Stimulated activated CD8-positive, alpha-beta memory T cell treated with anti-CD3 and anti-CD28 coated beads, Interleukin-4, amount 100 ng/mL, for 48 hours (primary cell): ENCODE data around the gene SCYL3.
"Not testable (repeated sequence)": the region's sequence is repeated elsewhere in the genome, so short reads cannot be mapped to it uniquely, and the experiment has no call there.

Experiments used
- DNase-seq: peaks from one replicate; pipeline ENCODE4 v3.0.0-alpha.2; 2020

The SCYL3 gene

DNA sequence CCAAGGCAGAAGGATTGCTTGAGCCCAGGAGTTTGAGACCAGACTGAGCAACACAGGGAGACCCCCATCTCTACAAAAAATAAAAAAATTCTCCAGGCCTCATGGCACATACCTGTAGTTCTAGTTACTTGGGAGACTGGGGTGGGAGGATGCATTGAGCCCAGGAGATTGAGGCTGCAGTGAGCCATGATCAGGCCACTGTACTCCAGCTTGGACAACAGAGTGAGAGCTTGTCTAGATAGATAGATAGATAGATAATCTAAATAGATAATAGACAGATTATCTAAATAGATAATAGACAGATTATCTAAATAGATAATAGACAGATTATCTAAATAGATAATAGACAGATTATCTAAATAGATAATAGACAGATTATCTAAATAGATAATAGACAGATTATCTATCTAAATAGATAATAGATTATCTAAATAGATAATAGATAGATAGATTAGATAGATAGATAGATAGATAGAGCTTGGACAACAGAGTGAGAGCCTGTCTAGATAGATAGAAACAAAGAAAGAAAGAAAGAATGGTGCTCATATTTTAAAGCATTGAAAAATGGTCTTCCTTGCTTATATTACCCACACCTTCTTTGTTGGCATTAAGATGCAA lies 82.2 kb downstream of the SCYL3 start:
- DNase-seq = not testable (repeated sequence)

GRCh38 chr1:169809370-169810095 lies 84.2 kb downstream of the SCYL3 start:
- no peak for DNase-seq

GRCh38 chr1:169804941-169805340 lies 88.8 kb downstream of the SCYL3 start:
- DNase-seq = no peak

DNA sequence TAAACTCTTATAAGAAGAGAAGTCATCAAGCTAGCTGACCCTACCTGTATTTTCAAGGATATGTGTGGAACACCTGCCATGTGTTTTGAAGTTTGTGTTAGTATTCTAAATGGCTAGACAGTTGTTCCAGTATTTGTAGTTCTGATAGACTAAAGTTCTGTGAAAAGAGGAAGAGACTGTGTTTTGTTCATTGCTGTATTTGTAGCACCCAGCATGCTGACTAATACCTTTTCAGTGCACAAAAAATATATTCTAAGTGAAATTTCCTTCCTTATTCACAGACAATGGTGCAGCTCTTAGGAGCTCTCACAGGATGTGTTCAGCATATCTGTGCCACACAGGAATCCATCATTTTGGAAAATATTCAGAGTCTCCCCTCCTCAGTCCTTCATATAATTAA lies 90.8 kb downstream of the SCYL3 start:
- no peak for DNase-seq
